Lung microvascular endothelial cell (primary cell): ENCODE results near the gene NUDT15. TPM values are rescaled to one million over a fixed set of nuclear protein-coding genes. Genes with fewer than 3 reads are reported as not detected.
"Not testable (repeated sequence)": the region's sequence is repeated elsewhere in the genome, so short reads cannot be mapped to it uniquely, and the experiment has no call there.

Source experiments
- DNase-seq, 2 donors: peaks; one replicate each; pipeline versions ENCODE4 v3.0.0 to v3.0.0-alpha.2; 2010; ENCODE audit warnings: low read depth in 2 of 2
- total RNA-seq: library from RNA; depleted of rRNA; stranded (reverse); fragments of >200 nt; gene quantifications from 2 replicates; pipeline ENCODE4 v1.2.1, GENCODE V29; 2014

The NUDT15 gene
- total RNA-seq: 15.5 and 18.1 TPM in 2 replicates

GRCh38 chr13:48037346-48038173 is at the start of gene NUDT15:
Gene NUDT15 (plus strand): TSS chr13:48037726. CDS start chr13:48037747, 21 bp downstream.
- peak; percentile 97 to 98 for DNase-seq

- DNase-seq: no peak
These were observed 47.1 kb upstream of the NUDT15 start for GRCh38 chr13:47990427-47990826.

- no peak for DNase-seq
These were observed 46.5 kb upstream of the NUDT15 start for GRCh38 chr13:47990920-47991466.

GRCh38 chr13:47991859-47992258 is 45.7 kb upstream of the NUDT15 start:
- no peak for DNase-seq

GRCh38 chr13:47997384-47997783 is 40.1 kb upstream of the NUDT15 start:
- DNase-seq: no peak

DNA sequence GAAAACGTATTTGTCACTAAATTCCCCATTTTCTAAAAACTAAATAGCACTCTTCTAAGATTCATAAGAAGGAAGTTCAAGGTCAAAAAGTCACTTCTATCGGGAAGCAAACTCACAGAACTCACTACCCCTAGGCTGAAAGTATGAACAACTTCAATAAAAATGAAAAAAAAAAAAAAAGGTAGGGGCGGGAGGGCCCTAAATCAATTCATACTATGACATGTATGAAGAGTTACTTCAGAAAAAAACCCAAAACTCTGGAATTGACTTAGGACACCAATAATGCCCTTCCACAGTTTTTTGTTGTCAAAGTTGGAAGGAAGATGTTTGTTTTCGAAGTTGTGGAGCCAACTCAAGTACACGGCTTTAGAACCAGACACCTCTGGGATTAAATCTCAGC is 37.6 kb upstream of the NUDT15 start:
- no peak for DNase-seq

DNA sequence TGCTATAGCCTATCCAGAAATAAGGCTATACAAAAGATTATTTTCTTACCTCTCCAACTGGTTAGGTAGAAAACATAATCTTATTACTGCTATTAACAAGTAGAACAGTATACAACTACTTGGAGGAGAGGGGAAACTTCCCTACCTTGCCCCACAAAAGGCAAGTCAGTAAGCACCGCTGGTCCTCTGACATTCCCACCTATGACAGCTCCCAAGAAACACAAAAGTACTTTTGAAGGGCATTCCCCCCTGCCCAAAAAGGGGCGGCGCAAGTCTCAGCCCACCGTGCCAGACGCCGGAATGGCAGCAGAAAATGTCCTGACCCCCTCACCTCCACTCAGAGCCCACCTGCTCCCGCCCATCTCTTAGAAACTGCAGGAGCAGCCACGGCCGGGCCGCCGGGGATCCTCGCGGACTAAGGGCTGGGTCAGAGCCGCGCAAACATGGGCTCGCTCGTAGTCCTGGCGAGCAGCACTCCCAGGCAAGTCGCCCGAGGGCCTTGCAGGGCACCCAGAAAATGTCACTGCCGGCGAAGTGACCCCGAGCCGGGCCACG is 36.9 kb upstream of the NUDT15 start:
- DNase-seq: peak; percentile 16 to 27

DNA sequence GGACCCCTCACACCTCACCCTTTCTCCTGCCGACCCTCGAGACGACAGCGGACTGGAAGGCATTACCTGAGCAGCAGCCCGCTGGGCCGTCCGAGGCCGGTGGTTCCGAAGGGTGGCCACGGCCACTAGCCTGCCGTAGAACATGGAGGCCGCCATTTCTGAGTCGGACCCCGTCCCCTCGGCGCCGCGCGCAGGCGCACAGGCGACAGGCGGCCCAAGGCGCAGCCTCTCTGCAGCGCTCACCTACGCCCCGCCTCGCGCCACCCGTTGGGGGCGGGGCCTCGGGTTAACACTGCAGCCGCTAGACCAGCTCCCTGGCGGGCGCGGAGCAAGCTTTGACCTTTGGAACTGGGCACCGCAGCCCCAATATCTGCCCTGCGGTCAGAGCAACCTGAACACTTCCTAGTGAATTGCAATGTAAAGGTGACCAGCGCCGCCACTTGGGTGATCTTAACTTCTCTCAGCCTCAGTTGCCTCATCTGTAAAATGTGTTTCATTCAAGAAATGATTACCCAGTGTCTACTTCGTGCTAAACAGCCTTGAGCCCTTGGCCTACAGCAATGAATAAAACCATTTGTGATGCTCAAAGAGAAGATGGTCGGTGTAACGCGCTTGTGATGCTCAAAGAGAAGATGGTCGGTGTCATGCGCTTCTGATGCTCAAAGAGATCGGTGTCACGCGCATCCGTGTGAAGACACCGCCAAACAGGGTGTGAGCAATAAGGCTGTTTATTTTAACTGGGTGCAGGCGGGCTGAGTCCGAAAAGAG is 36.2 kb upstream of the NUDT15 start, which contains the start of gene SUCLA2:
TSS of gene SUCLA2 (minus strand) at position 160 of the 768 bp plus-strand sequence. CDS start at position 156, 4 bp downstream.
- peak; percentile 91 to 92 for DNase-seq

- not testable (repeated sequence) for DNase-seq
These were observed 35.5 kb upstream of the NUDT15 start for GRCh38 chr13:48001999-48002398.

DNA sequence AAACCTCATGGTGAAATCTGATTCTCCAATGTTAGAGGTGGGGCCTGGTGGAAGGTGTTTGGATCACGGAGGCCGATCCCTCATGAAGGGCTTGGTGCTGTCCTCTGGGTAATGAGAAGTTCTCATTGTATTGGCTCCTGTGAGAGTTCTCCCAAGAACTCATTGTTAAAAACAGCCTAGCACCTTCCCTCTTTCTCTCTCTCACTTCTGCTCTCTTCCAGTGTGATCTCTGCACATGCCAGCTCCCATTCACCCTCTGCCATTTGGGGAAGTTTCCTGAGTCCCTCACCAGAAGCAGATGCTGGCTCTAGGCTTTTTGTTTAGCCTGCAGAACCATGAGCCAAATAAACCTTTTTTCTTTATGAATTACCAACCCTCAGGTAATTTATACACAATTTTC is 33.3 kb upstream of the NUDT15 start:
- DNase-seq: no peak

GRCh38 chr13:48006396-48006795 is 31.1 kb upstream of the NUDT15 start:
- DNase-seq: peak in 1 of 2 donors; percentile 14

- peak; percentile 1 to 9 for DNase-seq
These were observed 28.2 kb upstream of the NUDT15 start for GRCh38 chr13:48009284-48009683.

DNA sequence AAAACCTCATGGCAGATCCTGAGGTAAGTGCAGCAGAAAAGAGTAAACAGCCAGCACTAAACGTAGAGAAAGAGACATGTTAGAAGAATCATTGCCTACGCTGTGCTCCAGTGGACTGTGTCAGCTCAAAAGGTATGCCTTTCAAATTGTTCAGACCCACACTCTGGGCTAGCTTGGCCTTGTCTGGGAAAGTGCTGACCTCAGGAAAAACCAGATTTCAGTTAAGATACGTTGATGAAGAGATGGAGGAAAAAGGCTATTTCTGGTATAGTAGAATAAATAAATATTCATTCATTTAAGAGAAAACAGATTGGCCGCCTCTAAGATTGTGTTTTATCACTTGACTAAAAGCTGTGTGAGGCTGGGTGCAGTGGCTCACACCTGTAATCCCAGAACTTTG is 26.8 kb upstream of the NUDT15 start:
- DNase-seq: no peak

DNA sequence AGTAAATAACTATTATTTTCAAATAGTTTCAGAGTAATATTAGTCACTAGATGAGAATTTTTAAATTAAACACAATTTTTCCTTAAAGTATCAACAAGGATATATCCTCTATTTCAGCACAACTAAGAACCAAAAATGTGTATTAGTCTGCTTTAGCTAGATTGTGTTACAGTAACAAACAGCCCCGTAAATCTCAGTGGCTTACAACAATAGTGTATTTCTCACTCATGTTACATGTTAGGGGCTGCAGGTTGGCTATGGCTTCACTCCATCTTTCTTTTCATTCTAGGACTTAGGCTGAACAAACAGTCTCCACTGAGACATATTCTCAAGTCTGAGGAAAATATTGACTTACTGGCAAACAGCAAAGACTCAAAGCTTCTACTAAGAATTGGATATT is 24.9 kb upstream of the NUDT15 start:
- no peak for DNase-seq

- no peak for DNase-seq
These were observed 23.2 kb upstream of the NUDT15 start for GRCh38 chr13:48014359-48014758.

DNA sequence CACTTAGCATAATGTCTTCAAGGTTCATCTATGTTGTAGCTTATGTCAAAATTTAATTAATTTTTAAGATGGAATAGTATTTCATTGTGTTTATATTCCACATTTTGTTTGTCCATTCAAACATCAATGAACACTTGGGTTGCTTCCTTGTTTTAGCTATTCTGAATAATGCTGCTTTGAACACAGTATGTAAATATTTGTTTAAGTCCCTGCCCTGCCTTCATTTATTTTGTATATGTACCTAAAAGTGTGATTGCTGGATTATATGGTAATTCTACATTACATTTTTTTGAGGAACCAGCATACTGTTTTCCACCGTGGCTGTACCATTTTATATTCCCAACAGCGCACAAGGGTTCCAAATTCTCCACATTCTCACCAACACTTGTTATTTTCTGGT is 18.9 kb upstream of the NUDT15 start:
- DNase-seq: no peak

GRCh38 chr13:48019796-48020195 is 17.7 kb upstream of the NUDT15 start:
- no peak for DNase-seq

- no peak for DNase-seq
These were observed 9.5 kb upstream of the NUDT15 start for GRCh38 chr13:48028066-48028465.

DNA sequence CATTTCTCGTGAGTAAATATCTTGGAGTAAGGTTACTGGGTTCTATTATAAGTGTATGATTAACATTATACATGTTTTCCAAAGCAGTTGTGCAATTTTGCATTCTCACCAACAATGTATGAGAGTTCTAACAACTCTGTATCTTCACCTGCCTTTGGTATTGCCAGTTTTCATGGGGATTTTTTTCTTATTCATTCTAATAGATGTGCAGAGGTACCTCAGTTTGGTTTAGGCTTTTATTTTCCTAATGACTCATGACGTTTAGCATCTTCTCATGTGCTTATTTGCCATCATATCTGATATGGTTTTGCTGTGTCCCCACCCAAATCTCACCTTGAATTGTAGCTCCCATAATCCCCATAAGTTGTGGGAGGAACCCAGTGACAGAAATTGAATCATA is 7.7 kb upstream of the NUDT15 start:
- DNase-seq: no peak

- DNase-seq: peak in 1 of 2 donors; percentile 9
These were observed 1.2 kb downstream of the NUDT15 start for GRCh38 chr13:48038761-48039160.

DNA sequence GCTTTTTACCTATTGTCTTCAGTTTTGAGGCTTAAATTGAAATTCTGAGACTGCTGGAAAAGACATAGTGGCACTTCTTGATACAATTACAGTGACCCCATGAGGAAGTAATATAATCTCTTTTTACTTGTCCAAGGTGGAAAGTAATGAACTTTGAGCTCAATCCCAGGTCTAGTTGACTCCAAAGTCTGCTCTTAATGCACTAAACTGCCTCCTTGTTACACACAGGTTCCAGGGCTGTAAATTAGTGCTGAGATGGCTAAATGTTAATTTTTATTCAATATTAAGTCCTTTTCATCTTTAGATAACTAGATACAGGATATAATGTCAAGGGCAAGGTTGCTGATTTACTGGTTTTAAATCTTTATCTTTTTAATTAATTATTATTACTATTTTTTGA is 2.5 kb downstream of the NUDT15 start:
- DNase-seq: no peak

- DNase-seq: peak in 1 of 2 donors; percentile 7
These were observed 3.4 kb downstream of the NUDT15 start for GRCh38 chr13:48040896-48041295.
